Stimulated activated CD4-positive, alpha-beta T cell treated with anti-CD3 and anti-CD28 coated beads, Interleukin-4, amount 100 ng/mL, for 1 hour (primary cell): ENCODE results near the gene SIN3A.

ENCODE experiments used
- DNase-seq: peaks from one replicate; pipeline ENCODE4 v3.0.0-alpha.2; 2020

Gene SIN3A

DNA sequence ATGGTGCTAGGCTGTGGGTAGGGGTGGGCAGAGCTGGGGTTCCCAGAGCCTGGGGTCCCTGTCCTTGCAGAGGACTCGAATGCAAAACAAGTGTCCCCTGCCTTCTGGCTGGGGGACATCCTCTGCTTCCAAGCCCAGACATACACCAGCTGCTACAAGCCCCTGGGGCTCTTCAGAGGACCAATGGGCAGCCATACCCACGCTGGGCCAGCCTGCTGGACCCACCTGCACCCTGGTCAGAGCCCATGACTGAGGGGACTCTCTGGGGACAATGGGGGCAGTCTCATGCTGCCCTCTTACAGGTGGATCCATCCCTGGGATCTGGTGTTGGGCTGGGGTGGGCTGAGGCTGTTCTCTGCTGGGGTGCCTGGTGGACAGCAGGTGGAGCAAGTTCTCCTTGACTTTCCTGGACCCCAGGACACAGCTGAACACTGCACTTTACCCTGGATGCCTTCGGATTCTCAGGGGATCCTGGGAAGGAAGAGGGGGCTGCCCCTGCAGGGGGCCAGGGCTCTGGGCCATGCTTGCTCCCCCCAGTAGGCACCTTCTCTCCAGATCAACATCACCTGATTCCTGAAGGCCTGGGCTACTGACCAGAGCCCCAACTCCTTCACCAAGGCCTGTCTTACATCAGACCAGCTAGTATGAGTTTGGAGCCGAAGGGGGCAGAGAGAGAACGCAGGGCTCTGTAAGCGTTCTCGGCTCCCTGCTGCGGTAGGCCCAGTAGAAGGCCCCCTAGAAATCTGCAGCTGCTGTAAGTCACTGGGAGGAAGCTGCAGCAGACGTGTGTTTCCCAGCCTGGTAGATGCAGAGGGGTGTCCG is 122.8 kb downstream of the SIN3A start:
- no peak for DNase-seq

DNA sequence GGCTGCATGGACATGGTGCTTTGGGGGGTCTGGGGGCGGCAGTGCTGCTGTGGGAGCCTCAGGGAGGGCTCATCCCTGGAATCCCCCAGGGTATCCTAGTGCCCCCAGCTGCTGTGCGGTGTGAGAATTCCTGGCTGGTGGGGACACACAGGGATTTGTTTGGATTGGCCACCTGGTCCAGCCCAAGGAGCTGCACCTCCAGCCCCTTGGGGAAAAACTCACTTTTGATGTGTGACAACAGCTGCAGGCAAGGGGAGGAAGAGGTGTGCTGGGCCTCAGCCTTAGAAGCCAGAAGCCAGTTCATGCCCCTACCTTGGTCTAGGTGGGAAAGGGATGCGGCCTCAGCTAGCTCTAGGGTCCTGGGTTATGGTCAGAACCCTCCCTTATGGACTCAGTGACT is 124.0 kb downstream of the SIN3A start:
- no peak for DNase-seq

DNA sequence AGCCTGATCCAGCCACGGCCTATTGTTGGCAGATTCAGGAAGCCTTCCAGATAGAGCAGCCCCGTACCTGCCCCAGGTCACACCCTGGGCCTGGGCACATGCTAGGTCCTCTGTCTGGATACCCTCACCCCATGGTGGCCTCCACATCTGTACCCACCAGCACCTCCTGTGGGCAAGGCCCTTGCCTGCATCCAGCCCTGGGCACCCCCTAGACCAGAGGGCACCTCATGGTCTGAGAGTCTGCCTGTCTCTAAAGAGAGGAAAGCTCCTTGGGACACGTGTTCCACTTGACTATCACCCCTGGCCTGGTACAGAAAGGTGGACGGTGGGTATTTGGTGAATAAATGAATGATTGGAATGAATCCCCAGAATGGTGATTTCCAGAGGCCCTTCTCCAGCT is 124.5 kb downstream of the SIN3A start:
- no peak for DNase-seq

DNA sequence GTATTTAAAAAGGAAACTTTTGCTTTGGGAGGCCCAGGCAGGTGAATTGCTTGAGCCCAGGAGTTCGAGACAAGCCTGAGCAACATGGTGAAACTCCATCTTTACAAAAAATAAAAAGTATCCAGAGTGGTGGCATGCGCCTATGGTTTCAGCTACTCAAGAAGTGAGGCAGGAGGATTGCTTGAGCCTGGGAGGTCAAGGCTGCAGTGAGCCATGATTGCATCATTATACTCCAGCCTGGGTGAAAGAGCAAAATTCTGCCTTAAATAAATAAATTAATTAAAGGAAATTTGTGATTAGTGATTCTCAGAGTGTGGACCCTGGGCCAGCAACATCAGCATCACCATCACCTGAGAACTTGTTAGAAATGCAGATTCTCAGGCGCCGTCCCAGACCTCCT is 125.6 kb downstream of the SIN3A start:
- DNase-seq = no peak

DNA sequence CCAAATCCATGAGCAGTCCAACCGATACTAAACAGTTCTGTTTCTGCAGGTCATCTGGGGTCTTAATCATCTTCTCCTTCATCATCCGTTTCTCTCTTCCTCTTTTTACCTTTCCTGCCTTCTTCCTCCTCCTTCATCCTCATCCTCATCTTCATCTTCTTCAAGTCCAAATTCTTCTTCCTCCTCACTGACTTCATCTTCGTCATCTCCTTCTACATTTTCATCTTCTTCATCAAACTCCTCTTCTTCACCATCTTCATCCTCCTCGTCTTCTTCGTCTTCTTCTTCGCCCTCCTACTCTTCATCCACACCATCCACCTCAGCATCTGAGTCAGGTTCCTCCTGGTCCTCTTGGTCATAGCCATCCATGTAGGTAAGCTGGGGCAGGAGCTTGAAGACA is 129.8 kb downstream of the SIN3A start:
- no peak for DNase-seq
